Suppressor macrophage treated with lipopolysaccharide for 4 hours (primary cell): Measurements from ENCODE around the gene NUP214.
A peak's percentile ranks its signal among the peaks of the same experiment; 100 is the strongest.
"Not testable (repeated sequence)": the region's sequence is repeated elsewhere in the genome, so short reads cannot be mapped to it uniquely, and the experiment has no call there.

Experiments used
- DNase-seq: peaks from one replicate; pipeline ENCODE4 v3.0.0-alpha.2; 2020

NUP214 gene

DNA sequence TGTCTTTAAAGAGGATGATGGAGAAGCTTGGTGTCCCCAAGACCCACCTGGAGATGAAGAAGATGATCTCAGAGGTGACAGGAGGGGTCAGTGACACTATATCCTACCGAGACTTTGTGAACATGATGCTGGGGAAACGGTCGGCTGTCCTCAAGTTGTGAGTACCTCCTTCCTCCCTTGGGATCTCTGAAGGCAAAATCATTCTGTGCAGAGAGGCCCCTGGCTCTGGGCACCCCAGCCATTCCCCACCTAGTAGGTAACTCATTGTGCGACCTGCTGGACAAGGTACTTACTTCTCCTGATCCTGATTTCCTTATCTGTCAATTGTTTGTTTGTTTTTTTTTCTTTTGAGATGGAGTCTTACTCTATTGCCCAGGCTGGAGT, 7.6 kb upstream of the NUP214 start:
- no peak for DNase-seq

DNA sequence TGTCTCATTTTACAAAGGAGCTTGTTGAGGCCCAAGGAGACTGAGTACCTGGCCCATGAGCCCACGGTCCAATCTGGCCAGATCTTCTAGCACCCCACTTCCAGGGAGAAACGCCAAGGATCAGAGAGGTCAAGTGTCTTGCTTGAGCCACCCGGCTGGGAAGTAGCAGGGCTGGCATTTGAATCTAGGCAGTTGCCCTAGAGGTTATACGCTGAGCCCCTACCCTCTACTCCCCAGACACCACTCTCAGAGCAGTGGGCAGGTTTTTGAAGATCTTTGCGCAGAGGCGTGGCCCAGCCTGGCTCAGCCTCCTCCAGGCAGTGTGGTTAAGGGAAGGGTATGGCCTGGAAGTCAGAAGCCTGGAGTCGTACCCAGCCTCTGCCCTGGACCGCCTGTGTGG, 5.8 kb upstream of the NUP214 start:
- DNase-seq, result no peak

DNA sequence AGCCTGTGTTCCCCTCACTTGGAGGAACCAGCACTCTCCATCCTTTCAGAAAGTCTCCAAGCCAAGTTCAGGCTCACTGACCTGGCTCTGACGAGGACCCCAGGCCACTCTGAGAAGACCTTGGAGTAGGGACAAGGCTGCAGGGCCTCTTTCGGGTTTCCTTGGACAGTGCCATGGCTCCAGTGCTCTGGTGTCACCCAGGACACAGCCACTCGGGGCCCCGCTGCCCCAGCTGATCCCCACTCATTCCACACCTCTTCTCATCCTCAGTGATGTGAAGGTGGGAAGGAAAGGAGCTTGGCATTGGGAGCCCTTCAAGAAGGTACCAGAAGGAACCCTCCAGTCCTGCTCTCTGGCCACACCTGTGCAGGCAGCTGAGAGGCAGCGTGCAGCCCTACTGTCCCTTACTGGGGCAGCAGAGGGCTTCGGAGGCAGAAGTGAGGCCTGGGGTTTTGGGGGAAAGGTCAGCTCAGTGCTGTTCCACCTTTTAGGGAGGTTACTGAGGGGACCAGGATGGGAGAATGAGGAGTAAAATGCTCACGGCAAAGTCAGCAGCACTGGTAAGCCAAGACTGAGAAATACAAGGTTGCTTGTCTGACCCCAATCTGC, 4.7 kb upstream of the NUP214 start:
- no peak for DNase-seq

DNA sequence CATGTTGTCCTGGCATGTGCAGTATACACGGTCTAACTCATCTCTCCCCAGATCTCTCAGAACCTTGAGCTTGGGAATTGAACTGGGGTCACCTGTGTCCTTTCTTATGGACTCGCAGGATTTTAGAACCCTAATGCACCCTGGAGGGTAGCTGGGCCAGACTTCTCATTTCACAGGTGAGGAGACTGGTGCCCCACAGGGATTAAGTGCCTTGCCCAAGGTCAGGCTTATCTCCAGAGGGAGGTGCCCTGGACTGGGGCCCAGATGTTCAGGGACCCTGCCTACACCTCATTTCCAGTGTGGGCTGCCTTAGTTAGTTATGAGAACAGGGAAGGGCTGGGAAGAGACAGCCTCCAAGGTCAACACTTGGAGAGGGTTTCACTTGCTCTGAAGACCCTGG, 4.0 kb upstream of the NUP214 start:
- no peak for DNase-seq

DNA sequence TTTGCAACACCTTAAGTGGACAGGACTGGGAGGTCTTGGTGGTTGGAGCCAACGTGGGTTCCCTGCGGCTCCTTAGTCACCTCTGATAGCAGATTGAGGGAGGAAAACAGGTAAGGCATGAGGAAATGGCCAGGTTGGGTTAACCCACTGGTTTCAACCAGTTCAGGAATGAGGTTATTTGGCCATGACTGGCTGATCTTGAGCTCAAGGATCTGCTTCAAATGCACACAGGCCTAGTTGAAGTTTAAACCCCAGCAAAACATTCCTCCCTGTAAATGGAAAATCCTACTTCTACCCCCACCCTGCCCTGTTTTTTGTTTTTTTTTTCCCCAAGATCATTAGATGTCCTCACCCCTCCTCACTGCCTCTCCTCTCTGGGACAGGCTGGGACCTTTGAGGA, 3.2 kb upstream of the NUP214 start:
- DNase-seq, result no peak

DNA sequence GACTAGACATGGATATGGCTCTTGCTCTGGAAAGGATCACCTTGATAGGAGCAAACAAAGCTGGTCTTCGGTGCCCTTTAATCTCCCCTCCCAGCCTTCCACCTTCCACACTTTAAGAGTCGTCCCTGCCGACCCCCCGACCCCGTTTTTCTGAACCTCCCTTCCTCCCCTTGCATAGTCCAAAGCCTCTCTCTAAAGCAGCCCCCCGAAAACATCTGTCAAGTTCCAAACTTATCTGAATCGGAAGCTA, 423 bp upstream of the NUP214 start:
- peak; percentile 2 for DNase-seq

DNA sequence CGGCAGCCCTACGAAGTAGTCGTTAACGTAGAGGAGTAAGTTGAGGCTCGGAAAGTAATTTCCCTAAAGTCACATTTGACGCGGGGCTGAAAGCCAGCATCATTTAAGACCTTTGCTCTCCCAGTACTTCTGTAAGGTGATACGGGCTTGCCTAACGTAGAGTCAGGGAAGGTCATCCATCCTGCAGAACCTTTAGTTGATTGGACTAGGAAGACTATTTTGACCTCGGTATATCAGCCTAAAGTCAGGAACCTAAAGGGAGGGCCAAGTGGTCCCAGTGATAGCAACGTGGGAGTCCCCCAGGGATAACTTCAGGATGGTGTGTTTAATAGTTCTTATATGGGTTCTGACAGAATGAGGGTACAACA, 657 bp downstream of the NUP214 start:
- no peak for DNase-seq

DNA sequence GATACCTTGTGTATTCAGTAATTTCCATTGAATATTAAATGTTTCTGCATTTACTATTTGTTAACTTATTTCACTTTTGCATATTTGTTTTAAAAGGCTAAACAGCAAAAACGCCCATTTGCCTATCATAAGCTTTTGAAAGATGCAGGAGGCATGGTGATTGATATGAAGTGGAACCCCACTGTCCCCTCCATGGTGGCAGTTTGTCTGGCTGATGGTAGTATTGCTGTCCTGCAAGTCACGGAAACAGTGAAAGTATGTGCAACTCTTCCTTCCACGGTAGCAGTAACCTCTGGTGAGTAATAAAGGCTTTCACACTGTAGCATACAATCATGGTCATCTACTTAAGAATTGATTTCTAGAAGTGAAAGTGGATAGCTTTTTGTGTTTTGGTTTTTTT, 3.8 kb downstream of the NUP214 start:
- DNase-seq, result no peak

DNA sequence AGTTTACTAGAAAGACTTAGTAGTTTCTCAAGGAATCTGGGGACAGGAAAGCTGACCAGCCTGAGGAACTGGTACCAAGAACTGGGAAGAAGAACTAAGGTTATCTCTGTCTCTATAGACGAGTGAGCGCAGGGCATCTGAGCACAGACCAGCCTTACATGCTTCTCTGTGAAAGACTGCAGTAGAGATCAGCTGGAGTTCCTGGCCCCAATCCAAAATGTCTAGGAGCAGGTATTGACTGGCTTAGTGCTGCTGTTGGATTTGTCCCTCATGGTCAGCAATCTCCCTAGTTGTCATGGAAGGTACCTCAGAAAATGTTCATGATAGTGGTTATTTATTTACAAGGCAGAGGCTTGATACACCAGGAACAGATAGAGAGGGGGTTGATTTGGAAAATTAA, 13.3 kb downstream of the NUP214 start:
- no peak for DNase-seq

DNA sequence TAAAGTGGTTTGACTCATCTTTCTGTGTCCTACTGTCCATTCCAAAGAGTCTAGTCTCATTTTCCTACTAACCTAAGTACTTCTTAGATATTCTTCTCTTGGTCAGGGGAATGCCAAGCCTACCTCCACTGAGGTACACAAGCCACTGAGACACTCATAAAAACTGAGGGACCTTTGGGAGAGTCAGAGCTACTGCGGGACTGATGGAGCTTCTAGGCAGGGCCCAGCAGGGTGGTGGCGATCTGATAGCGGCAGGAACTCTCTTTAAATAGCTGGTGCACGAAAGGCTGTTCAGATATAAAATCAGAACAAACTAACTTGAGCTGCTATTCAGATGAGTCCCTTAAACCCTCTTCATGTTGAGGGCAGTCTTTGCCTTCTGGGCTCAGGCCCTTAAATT, 14.7 kb downstream of the NUP214 start:
- no peak for DNase-seq

DNA sequence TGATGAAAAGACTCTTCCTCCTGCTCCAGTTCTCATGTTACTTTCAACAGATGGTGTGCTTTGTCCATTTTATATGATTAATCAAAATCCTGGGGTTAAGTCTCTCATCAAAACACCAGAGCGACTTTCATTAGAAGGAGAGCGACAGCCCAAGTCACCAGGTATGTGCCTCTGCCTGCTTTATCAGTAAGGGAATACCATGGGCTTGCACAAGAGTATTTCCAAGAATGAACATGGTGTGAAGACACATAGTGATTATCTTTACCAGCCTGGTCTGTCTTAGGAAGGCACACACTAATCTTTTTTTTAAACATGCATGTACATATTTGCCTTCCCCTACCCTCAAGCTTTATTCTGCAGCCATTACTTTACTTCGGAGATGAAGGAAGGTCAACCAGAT, 15.2 kb downstream of the NUP214 start:
- no peak for DNase-seq

DNA sequence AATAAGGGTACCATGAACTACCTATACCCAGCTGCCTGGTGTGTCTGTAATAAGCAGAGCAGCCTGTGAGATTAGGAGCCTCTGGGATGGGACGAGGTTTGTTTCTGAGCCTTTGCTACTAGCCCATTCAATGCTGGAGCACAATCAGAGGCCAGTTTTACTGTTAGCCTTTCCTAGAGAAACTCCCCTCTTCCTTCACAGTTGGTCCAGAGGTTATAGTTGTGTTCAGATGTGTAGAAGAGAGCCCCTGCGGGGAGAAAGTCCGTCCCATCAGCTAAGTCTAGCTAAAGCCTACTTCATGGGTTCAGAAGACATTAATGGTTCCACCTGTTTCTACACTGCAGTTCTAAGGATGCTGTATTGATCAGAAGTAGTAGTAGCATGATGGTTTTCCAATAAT, 16.8 kb downstream of the NUP214 start:
- DNase-seq, result no peak

DNA sequence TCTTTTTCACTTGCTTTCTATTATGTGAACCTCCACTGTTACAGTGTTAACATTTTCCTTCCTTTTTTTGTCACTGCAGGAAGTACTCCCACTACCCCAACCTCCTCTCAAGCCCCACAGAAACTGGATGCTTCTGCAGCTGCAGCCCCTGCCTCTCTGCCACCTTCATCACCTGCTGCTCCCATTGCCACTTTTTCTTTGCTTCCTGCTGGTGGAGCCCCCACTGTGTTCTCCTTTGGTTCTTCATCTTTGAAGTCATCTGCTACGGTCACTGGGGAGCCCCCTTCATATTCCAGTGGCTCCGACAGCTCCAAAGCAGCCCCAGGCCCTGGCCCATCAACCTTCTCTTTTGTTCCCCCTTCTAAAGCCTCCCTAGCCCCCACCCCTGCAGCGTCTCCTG, 18.8 kb downstream of the NUP214 start:
- DNase-seq, result no peak

DNA sequence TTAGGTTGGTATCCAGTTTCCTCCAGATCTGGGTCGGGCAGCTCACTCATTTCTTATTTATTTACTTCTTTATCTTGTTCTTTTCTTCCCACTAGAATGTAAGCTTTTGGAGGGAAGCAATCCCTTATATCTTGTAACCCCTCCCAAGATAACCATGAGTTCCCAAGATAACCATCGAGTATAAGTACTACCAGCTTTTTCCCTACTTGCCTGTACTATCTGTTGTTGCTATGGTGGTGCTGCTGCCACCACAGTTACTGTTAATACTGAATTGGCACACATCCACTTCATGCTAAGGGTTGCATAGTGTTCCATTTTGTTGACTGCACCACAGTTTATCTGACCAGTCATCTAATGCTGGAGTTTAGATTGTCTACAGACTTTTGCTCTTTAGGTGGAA, 19.9 kb downstream of the NUP214 start:
- DNase-seq, result no peak

DNA sequence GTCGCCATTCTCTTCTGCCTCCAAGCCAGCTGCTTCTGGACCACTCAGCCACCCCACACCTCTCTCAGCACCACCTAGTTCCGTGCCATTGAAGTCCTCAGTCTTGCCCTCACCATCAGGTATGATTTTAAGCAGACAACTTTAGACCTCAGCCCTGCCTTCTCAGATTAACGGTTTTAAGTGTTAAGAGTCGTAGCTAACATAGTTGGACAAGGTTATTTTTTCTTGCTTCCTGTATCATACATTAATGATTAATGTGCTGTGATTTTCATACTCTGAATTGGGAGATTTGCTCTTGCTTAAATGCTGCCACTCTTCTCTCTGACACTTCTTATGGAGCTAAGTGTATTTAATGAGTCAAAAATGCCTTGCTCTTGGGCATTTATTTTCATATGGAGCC, 20.8 kb downstream of the NUP214 start:
- no peak for DNase-seq

DNA sequence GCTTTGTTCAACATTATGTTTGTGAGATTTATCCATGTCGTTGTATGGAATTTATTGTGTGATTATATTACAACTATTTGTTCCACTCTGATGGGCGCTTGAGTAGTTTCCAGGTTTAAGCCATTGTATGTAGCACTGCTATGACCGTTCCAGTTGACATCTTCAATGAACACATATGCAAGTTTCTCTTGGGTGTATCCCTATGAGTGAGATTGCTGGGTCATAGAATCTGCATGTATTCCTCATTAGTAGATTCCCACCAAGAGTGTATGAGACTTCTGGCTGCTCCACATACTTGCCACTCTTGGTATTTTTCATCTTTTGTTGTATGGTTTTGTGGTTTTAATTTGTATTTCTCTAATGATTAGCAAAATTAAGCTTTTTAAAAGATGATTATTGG, 22.9 kb downstream of the NUP214 start:
- no peak for DNase-seq

DNA sequence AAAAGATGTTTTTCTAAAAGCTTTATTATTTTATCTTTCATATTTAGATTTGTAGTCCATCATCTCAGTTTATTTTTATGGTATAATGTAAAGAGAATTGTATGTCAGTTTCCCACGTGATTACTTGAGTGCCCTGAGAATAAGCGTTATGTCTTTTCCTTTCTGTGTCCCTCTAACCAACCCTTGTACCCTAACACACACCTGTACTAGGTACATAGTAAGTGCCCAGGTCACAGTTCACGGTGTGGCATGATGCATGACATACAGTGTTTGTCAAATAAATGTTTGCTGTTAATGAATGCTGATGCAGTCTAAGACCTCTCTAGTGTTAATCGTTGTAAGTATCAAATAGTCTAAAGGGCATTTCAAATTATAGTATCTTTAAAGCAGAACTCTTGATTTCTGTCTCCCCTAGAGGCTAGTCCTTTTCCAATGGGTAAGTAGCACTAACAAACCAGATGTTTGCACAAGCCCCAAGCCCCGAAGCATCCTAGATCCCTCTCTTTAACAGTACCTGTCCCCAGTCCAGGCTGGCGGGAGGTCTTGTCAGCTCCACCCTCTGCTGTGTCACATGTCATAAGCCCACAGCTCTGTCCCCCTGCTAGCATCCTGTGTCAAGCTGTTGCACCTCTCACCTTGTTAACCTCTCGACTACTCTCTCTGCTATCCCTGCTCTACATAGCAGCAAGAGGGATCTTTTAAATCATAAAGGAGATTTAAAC, 23.7 kb downstream of the NUP214 start:
- DNase-seq, result no peak

DNA sequence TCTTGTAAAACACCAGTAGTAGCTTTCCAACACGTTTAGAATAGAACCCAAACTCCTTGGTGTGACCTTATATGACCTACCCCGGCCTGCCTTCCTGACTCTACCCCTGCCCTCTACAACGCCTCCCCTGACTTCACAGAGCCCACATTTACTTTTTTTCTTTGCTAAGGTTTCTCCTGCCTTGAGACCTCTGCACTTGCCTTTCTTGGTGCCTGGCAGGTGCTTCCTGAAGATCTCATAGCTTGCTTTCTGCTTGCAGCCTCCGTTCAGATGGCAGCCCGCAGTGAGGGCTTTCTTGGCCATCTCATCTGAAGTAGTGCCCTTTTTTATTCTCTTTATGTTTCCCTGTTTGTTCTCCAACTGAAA, 24.3 kb downstream of the NUP214 start:
- no peak for DNase-seq

DNA sequence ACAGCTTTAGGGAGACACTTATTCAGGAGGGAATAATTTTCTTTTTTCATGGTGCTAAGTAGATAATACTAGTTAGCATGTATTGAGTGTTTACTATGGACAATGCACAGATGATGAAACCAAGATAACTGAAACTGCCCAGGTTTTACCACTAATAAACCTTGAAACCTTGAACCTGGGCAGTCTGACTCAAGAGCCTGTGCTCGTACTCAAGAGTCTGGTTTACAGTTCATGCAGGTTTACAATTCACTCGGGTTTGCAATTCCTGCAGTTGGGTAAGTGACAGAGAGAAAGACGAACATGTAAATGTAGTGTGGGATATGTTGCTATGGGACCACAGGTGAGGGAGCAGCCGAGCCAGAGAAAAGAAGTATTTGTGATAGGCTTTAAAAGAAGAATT, 28.2 kb downstream of the NUP214 start:
- no peak for DNase-seq

DNA sequence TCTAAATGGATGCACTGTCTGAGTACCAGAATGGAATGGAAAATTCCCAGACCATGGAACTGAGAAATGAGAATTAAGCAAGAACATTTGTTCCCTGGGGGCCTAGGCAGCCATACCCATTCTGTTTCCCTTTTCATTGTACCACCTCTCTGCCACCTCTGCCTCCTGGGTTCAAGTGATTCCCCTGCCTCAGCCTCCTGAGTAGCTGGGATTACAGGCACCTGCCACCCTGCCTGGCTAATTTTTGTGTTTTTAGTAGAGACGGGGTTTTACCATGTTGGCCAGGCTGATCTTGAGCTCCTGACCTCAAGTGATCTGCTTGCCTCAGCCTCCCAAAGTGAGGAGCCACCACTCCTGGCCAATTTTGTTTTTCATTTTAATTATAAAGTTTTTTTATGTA, 33.3 kb downstream of the NUP214 start:
- not testable (repeated sequence) for DNase-seq

DNA sequence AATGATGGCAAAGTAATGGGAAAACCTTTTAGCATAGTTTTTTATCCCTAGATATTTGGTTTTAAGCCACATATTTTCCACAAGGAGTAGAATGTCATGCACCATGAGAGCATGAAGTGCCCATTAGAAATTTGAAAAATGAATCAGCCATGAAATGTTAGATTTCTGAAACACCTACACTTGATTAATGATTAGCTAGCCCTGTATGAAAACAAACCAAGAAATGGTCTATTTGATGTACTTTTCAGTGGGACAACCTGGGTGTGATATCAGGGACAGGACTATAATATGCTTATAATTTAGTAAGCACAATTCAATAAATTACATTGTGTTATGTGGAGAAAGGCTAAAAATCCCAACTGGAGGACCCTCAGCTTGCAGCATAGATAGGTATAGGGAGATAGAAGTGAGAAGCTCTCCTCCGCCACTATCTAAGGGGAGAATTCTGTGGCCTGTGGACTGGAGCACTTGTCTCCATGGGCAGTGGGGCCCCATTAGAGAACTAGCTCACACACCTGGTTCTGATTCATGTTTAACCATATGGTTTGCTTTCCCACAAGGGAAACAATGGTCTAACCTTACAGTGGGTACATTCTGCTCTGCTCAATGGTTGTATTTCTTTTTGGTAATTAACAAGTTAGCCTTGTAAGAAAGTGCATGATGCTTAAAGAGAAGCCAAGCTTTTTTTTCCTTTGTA, 35.2 kb downstream of the NUP214 start:
- no peak for DNase-seq

DNA sequence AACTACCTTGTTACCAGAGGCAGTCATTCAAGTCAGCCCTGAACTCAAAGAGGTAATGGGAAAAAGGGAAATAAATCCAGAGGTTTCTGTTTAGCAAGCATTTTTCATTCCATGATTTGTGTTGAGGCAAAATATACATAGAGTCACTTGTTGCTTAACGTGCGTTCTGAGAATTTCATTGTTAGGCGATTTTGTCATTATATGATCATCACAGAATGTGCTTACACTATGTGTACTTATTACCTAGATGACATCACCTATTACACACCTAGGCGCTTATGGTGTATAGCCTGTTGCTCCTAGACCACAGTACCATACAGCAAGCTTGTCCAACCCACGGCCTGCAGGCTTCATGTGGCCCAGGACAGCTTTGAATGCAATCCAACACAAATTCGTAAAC, 36.2 kb downstream of the NUP214 start:
- no peak for DNase-seq

DNA sequence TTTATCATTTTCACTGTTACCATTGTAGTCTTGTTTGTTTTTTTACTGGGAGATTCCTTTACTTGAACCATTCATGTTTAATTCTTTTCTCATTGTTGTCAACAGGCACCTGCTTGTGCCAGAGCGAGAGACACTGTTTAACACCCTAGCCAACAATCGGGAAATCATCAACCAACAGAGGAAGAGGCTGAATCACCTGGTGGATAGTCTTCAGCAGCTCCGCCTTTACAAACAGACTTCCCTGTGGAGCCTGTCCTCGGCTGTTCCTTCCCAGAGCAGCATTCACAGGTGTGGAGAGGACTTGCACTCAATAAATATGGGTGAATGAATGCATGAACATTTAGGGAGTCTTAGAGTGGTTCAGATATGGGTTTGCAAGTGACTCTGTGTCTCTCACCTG, 37.5 kb downstream of the NUP214 start:
- no peak for DNase-seq

DNA sequence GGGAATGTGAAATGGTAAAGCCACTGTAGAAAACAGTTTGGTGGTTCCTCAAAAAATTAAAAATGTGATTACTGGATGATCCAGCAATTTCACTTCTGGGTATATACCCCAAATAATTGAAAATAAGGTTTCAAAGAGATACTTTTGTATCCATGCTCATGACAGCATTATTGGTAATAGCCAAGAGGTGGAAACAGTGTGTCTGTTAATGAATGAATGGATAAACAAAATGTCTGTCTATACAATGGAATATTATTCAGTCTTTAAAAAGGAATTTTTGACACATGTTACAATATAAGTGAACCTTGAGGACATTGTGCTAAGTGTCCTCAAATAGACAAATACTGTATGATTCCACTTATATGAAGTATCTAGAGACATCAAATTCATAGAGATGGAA, 40.1 kb downstream of the NUP214 start:
- no peak for DNase-seq

DNA sequence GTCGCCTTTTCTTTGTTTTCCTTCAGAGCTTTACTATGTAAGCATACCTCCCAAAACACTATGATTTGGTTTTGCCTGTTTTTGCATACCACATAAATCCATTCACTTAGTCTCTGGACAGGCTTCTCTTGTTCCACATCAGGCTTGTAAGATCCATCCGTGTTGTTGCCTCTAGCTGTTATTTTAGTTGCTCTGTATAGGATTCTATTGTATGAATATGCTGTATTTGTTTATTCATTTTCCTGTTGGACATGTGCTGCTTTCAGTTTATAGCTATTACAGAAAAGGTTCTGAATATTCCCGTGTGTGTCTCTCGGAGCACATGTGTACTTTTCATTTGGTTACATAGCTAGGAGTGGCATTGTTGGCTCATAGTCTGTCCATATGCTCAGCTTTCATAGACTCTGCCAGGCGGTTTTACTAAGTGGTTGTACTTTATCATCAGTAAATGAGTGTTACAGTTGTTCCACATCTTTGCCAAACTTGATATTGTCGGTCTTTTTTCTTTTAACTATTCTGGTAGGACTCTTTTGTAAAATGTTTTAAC, 41.8 kb downstream of the NUP214 start:
- no peak for DNase-seq
